ENCODE data around the gene GSK3B. TPM values are rescaled to one million over a fixed set of nuclear protein-coding genes. Genes with fewer than 3 reads are reported as not detected.

Gene GSK3B
- total and polyA plus RNA-seq, 2 donors (not counting 3 experiments of a cell fraction or from before 2014, with no cell fraction given), result 22.1 to 50.1 TPM

- intact Hi-C loops (cut with micrococcal nuclease), result no loop called here
- Histone ChIP-seq H3K27me3 (ENCODE audit: control insufficient read depth in 2 of 2, insufficient read depth in 2 of 2, low read length in 2 of 2) (no peaks in the 10 kb centered on the region), H3K79me2 (ENCODE audit: control insufficient read depth, insufficient read depth, low read length) (peaks cover 98% of the 10 kb centered on the region), H4K20me1 (replicated peaks; ENCODE audit: control insufficient read depth, extremely low read depth, insufficient read depth, low read length) (peaks cover 47% of the 10 kb centered on the region), H3K9ac (replicated peaks; ENCODE audit: extremely low read depth, insufficient read depth, low read length) (no peak overlapping the region), H3K4me1 (ENCODE audit: control insufficient read depth, extremely low read depth, insufficient read depth, low read length) (no peaks in the 10 kb centered on the region), H3K4me3 (replicated peaks in 1 of 3; ENCODE audit: insufficient read depth in 1 of 3, low read depth in 1 of 3, low read length in 3 of 3) (no peak overlapping the region), H3K9me3 (replicated peaks; ENCODE audit: control insufficient read depth, insufficient read depth, low read length) (no peaks in the 10 kb centered on the region), H3K27ac (ENCODE audit: insufficient read depth, low read depth, low read length) (no peak overlapping the region), H3K36me3 (ENCODE audit: control insufficient read depth in 2 of 2, extremely low read depth in 1 of 2, insufficient read depth in 2 of 2, low read length in 2 of 2) (no peaks in the 10 kb centered on the region), H3K9me1 (replicated peaks; ENCODE audit: control insufficient read depth, extremely low read depth, insufficient read depth, low read length) (no peaks in the 10 kb centered on the region), H2AFZ (ENCODE audit: low read depth, low read length) (no peak overlapping the region), H3K4me2 (ENCODE audit: insufficient read depth, low read length) (no peak overlapping the region)
- ChIA-PET CTCF (no interaction called here), POLR2A (no interaction called here)
- FAIRE-seq (no peak), DNase-seq (ENCODE audit: low read depth, low spot score) (peak; percentile 17)
- dilution Hi-C loops (cut with MboI; ENCODE audit: extremely low pct_ligation_motif_present, low sequenced_read_pairs), result no loop called here
- BruUV-seq (replicated peaks), result no TSS peak
- TF ChIP-seq GATA2 (IDR thresholded peaks at IDR 0.05; ENCODE audit: insufficient read depth, insufficient read length, low read depth, low read length), result no peak
- no peak for TF ChIP-seq POLR2AphosphoS5 (IDR thresholded peaks at IDR 0.05; ENCODE audit: insufficient read depth, low read depth, low read length)
- TF ChIP-seq POLR2A (IDR thresholded peaks at IDR 0.05; ENCODE audit: low read depth, low read length), result no peak
- TF ChIP-seq MYC (IDR thresholded peaks at IDR 0.05; ENCODE audit: low read depth, low read length), result no peak
- no peak for TF ChIP-seq FOS (IDR thresholded peaks at IDR 0.05; ENCODE audit: borderline replicate concordance, insufficient read depth, low read length)
- TF ChIP-seq CTCF (IDR thresholded peaks at IDR 0.05; ENCODE audit: extremely low read depth in 1 of 2, insufficient read depth in 1 of 2, low read depth in 1 of 2, low read length in 2 of 2), result no peak
- TF ChIP-seq JUN (IDR thresholded peaks at IDR 0.05; ENCODE audit: borderline replicate concordance, insufficient read depth, insufficient read length, low read depth), result no peak
- TF ChIP-seq EZH2 (IDR thresholded peaks at IDR 0.05; ENCODE audit: borderline replicate concordance, low read depth, low read length, severe bottlenecking), result no peak
- TF ChIP-seq MAX (IDR thresholded peaks at IDR 0.05; ENCODE audit: insufficient read depth, insufficient read length), result no peak
Observed at GRCh38 chr3:120062474-120062873, 31.8 kb downstream of the GSK3B start.
